ENCODE measurements around the gene HMGCS1.
"Not testable (repeated sequence)": the region's sequence is repeated elsewhere in the genome, so short reads cannot be mapped to it uniquely, and the experiment has no call there.

The HMGCS1 gene

GRCh38 chr5:43286623-43287022 is 26.6 kb downstream of the HMGCS1 start:
- DNase-seq: no peak
- intact Hi-C loops (cut with DNase I): no loop called here

GRCh38 chr5:43281840-43282658 is 31.2 kb downstream of the HMGCS1 start:
- intact Hi-C loops (cut with DNase I): no loop called here

GRCh38 chr5:43279548-43280274 is 33.5 kb downstream of the HMGCS1 start:
- DNase-seq: no peak
- intact Hi-C loops (cut with DNase I): no loop called here

More at GRCh38 chr5:43281840-43282658, 31.2 kb downstream of the HMGCS1 start:
- DNase-seq: no peak

GRCh38 chr5:43275391-43275790 is 37.8 kb downstream of the HMGCS1 start:
- no peak for DNase-seq
- intact Hi-C loops (cut with DNase I): no loop called here

GRCh38 chr5:43274435-43275114 is 38.6 kb downstream of the HMGCS1 start:
- intact Hi-C loops (cut with DNase I): no loop called here
- no peak for DNase-seq

- intact Hi-C loops (cut with DNase I): no loop called here
- no peak for DNase-seq
Observed at GRCh38 chr5:43273552-43273951, 39.7 kb downstream of the HMGCS1 start.

GRCh38 chr5:43270645-43271044 is 42.6 kb downstream of the HMGCS1 start:
- no peak for DNase-seq
- intact Hi-C loops (cut with DNase I): no loop called here

GRCh38 chr5:43268188-43268820 is 44.9 kb downstream of the HMGCS1 start:
- intact Hi-C loops (cut with DNase I): no loop called here
- DNase-seq: no peak

GRCh38 chr5:43262269-43262668 is 50.9 kb downstream of the HMGCS1 start:
- DNase-seq; intact Hi-C loops (cut with DNase I): not testable (repeated sequence)

- DNase-seq: no peak
- intact Hi-C loops (cut with DNase I): no loop called here
Observed at GRCh38 chr5:43258116-43258515, 55.1 kb downstream of the HMGCS1 start.

GRCh38 chr5:43256261-43256966 is 56.8 kb downstream of the HMGCS1 start:
- intact Hi-C loops (cut with DNase I): no loop called here
- DNase-seq: no peak

GRCh38 chr5:43255704-43256103 is 57.5 kb downstream of the HMGCS1 start:
- intact Hi-C loops (cut with DNase I): no loop called here
- DNase-seq: no peak

GRCh38 chr5:43251754-43252153 is 61.5 kb downstream of the HMGCS1 start:
- intact Hi-C loops (cut with DNase I): no loop called here
- DNase-seq: no peak

GRCh38 chr5:43245724-43246385 is 67.4 kb downstream of the HMGCS1 start:
- intact Hi-C loops (cut with DNase I): no loop called here
- DNase-seq: no peak

GRCh38 chr5:43244823-43245565 is 68.2 kb downstream of the HMGCS1 start:
- DNase-seq: no peak
- intact Hi-C loops (cut with DNase I): no loop called here

- no peak for DNase-seq
- intact Hi-C loops (cut with DNase I): no loop called here
Observed at GRCh38 chr5:43243270-43243669, 69.9 kb downstream of the HMGCS1 start.

- intact Hi-C loops (cut with DNase I): no loop called here
- DNase-seq: no peak
Observed at GRCh38 chr5:43242196-43242595, 71.0 kb downstream of the HMGCS1 start.
